A673 (cell line): ENCODE results near the gene GRIA1. TPM values are rescaled to one million over a fixed set of nuclear protein-coding genes. Genes with fewer than 3 reads are reported as not detected.

Source experiments
- BruUV-seq: library from RNA; stranded (reverse); fragments of 400-500 nt; replicated peaks from 2 replicates; lab custom pipeline; 2021; lab: Mats Ljungman, UMichigan
- CTCF ChIA-PET: fragments of 300-600 bp; sonication (Branson Sonifier 250); formaldehyde crosslinking; loops from one replicate; lab custom pipeline; 2022; ENCODE audit warnings: antibody characterized with exemption; lab: Charles Lee
- POLR2A ChIA-PET: fragments of 300-600 bp; sonication (Branson Sonifier 250); formaldehyde crosslinking; loops from one replicate; lab custom pipeline; 2022; ENCODE audit warnings: antibody characterized with exemption; ENCODE audit not compliant: low non-redundant PET; lab: Charles Lee
- DNase-seq: peaks from one replicate; pipeline ENCODE4 v3.0.0-alpha.2; 2015; ENCODE audit warnings: low spot score
- H3K27ac ChIP-seq: fragments of 200-600 bp; sonication (generic); 2 replicates; pipeline ENCODE4 v1.5.1; 2016; ENCODE audit warnings: mixed run types, low read depth, mild to moderate bottlenecking, mixed read lengths, antibody characterized with exemption, low read length; ENCODE audit not compliant: poor library complexity, severe bottlenecking
- H3K27me3 ChIP-seq: fragments of 200-600 bp; sonication (generic); replicated peaks from 2 replicates; pipeline ENCODE4 v1.6.1; 2017; ENCODE audit warnings: mixed run types, low read depth, mild to moderate bottlenecking, mixed read lengths, antibody characterized with exemption, low read length; ENCODE audit not compliant: insufficient read depth, poor library complexity
- H3K36me3 ChIP-seq: fragments of 200-600 bp; sonication (generic); 2 replicates; pipeline ENCODE4 v1.6.1; 2016; ENCODE audit warnings: mixed run types, mild to moderate bottlenecking, mixed read lengths, antibody characterized with exemption, low read length; ENCODE audit not compliant: insufficient read depth, poor library complexity, severe bottlenecking
- H3K4me1 ChIP-seq: fragments of 200-600 bp; sonication (generic); 2 replicates; pipeline ENCODE4 v1.6.1; 2017; ENCODE audit warnings: mixed run types, mild to moderate bottlenecking, mixed read lengths, antibody characterized with exemption, low read length; ENCODE audit not compliant: insufficient read depth, poor library complexity, severe bottlenecking
- H3K4me3 ChIP-seq: fragments of 200-600 bp; sonication (generic); 2 replicates; pipeline ENCODE4 v1.5.1; 2016; ENCODE audit warnings: low read depth, mixed run types, mild to moderate bottlenecking, mixed read lengths, low read length; ENCODE audit not compliant: poor library complexity, severe bottlenecking
- H3K9me3 ChIP-seq: fragments of 200-600 bp; sonication (generic); 2 replicates; pipeline ENCODE4 v1.6.1; 2016; ENCODE audit warnings: mixed run types, low read depth, mild to moderate bottlenecking, mixed read lengths, antibody characterized with exemption, low read length; ENCODE audit not compliant: poor library complexity, severe bottlenecking
- CTCF ChIP-seq: fragments of 300-800, 200-600 bp; sonication (generic); conservative IDR thresholded peaks from 2 replicates; pipeline ENCODE4 v1.5.1; 2017; ENCODE audit warnings: low read depth, mild to moderate bottlenecking, antibody characterized with exemption, low read length, moderate library complexity, mixed read lengths
- EZH2 ChIP-seq: fragments of 200-600 bp; sonication (generic); IDR thresholded peaks from 2 replicates; pipeline ENCODE4 v1.6.1; 2017; ENCODE audit warnings: borderline replicate concordance, low read depth, mild to moderate bottlenecking, mixed read lengths, antibody characterized with exemption, low read length; ENCODE audit not compliant: poor library complexity, severe bottlenecking
- intact Hi-C: fragments of 100-400 bp; cut with micrococcal nuclease; formaldehyde crosslinking; loops from one replicate; pipeline ENCODE4 v1.10.0; 2022; ENCODE audit not compliant: unreplicated experiment
- total RNA-seq: library from RNA; stranded (reverse); gene quantifications from 2 replicates; pipeline ENCODE4 v1.2.3, GENCODE V29; 2021

Gene GRIA1
- total RNA-seq, 1 experiment from 2014 or later, result 0.69 TPM

DNA sequence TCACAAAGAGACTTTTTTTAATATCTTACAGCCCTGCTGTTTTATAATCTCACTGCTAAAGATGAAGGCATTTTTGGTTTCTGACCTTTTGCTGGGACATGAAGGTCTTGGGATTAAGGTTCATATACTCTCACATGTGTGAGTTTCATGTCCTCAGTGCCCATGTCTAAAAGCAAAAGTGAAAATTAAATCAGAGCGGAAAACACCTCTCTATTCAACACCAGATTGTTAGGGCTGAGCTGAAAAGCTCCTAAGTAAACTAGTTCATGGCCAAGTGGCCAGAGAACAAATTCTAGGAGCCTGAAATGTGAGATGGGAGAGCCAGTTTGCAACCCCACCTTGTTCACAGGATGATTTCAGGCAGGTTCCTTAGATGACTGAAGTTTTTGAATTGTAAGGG is 110.9 kb downstream of the GRIA1 start:
- Histone ChIP-seq H3K4me1 (no peaks in the 10 kb centered on the region), H3K9me3 (no peaks in the 10 kb centered on the region), H3K36me3 (no peaks in the 10 kb centered on the region), H3K27ac (no peak overlapping the region), H3K27me3 (no peaks in the 10 kb centered on the region), H3K4me3 (no peak overlapping the region)
- no TSS peak for BruUV-seq
- TF ChIP-seq CTCF, result no peak
- no peak for TF ChIP-seq EZH2
- CTCF ChIA-PET, result no interaction called here
- no peak for DNase-seq
- intact Hi-C loops, result no loop called here
- POLR2A ChIA-PET, result no interaction called here

GRCh38 chr5:153605386-153605785 is 114.9 kb downstream of the GRIA1 start:
- Histone ChIP-seq H3K4me3 (no peak overlapping the region), H3K4me1 (no peaks in the 10 kb centered on the region), H3K27me3 (no peaks in the 10 kb centered on the region), H3K36me3 (no peaks in the 10 kb centered on the region), H3K9me3 (no peaks in the 10 kb centered on the region), H3K27ac (no peak overlapping the region)
- no TSS peak for BruUV-seq
- ChIA-PET POLR2A (interaction anchor here (0.7 kb wide), 1 partner anchor 286 kb away, joined by 3 read pairs; no protein-coding TSS in a partner anchor), CTCF (no interaction called here)
- intact Hi-C loops, result no loop called here
- DNase-seq, result no peak
- TF ChIP-seq EZH2 (no peak), CTCF (no peak)

- BruUV-seq, result no TSS peak
- no peaks in the 10 kb centered on the region for H3K36me3 ChIP-seq
- intact Hi-C loops, result no loop called here
- ChIA-PET CTCF (no interaction called here), POLR2A (no interaction called here)
- TF ChIP-seq CTCF (no peak), EZH2 (no peak)
- H3K9me3 ChIP-seq, result no peaks in the 10 kb centered on the region
- H3K4me1 ChIP-seq, result no peaks in the 10 kb centered on the region
- H3K27ac ChIP-seq, result no peak overlapping the region
- H3K27me3 ChIP-seq, result no peaks in the 10 kb centered on the region
- no peak for DNase-seq
- H3K4me3 ChIP-seq, result no peak overlapping the region
Measured at GRCh38 chr5:153610009-153610408, 119.5 kb downstream of the GRIA1 start.
